WERI-Rb-1 (cell line): ENCODE results near the gene ALOXE3.
A peak's percentile ranks its signal among the peaks of the same experiment; 100 is the strongest.

Experiments used
- DNase-seq: peaks from one replicate; pipeline ENCODE4 v3.0.0-alpha.2; 2020
- H3K27ac ChIP-seq: fragments of 250-450 bp; sonication (Bioruptor Pico); 2 replicates; pipeline ENCODE4 v1.5.1; 2020; ENCODE audit warnings: mild to moderate bottlenecking, moderate library complexity
- H3K27me3 ChIP-seq: fragments of 250-450 bp; sonication (Bioruptor Pico); 2 replicates; pipeline ENCODE4 v1.5.1; 2021; ENCODE audit warnings: mild to moderate bottlenecking, low read depth, moderate library complexity; ENCODE audit not compliant: insufficient read depth, severe bottlenecking
- H3K36me3 ChIP-seq: fragments of 250-450 bp; sonication (Bioruptor Pico); 2 replicates; pipeline ENCODE4 v1.5.1; 2020; ENCODE audit warnings: mild to moderate bottlenecking, moderate library complexity
- H3K4me3 ChIP-seq: 2 replicates; pipeline ENCODE4 v1.5.1; 2011; ENCODE audit warnings: low read depth, mild to moderate bottlenecking, control low read depth, low read length
- H3K9me3 ChIP-seq: fragments of 250-450 bp; sonication (Bioruptor Pico); 2 replicates; pipeline ENCODE4 v1.5.1; 2021; ENCODE audit warnings: mild to moderate bottlenecking, moderate library complexity; ENCODE audit not compliant: severe bottlenecking
- TF ChIP-seq, protein P1 (sequence below): IDR thresholded peaks from 2 replicates; pipeline ENCODE4 v1.5.1; 2011; ENCODE audit warnings: low read depth, mild to moderate bottlenecking, control low read depth, inconsistent platforms, low read length

Gene ALOXE3

DNA sequence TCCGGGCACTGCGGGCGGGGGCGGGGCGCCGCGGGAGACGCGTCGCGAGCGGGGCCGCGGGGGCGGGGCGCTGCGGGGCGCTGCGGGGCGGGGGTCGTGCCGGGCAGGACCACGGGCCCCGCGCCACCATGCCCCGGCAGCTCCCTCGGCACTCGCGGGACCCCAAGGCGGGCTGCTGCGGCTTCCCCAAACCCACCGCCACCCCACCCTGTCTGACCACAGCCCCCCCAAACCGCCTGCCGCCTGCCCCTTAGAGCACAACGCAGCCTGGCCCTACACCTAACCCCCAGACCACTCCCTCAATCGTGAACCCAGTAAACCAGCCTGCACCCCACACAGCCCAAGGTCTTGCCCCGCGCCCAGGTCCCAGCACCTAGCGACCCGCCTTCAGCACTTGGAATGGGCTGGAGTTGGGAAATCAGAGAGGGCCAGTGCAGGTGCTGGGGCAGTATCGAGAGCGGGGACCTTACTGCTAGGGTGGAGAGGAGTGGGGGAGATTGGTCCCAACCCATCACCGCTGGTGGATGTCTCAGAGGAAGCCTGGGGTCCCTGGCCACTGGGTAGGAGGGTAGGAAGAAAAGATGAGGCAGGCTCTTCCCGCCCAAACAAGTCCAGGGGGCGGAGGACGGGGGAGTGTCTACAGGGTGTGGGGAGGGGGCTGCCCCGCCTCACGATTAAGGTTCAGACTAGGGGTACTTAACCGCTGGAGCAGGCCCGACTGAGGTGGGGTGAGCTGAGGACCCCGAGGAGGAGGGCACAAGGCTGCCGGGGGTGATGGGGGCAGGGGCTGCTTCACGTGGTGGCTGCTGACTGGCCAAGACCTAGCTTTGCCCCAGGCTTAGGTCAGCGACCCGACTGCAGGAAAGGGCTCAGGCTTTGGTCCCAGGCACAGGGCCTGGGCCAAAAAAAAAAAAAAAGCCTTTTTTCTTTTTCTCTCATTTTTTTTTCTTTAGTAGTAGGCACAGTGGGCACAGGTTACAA is 45.0 kb upstream of the ALOXE3 start:
- Histone ChIP-seq H3K27ac (peak overlapping the region; percentile 98), H3K4me3 (peak overlapping the region; percentile 82), H3K9me3 (no peaks in the 10 kb centered on the region), H3K36me3 (peaks cover 31% of the 10 kb centered on the region), H3K27me3 (no peaks in the 10 kb centered on the region)
- TF ChIP-seq, protein P1, sequence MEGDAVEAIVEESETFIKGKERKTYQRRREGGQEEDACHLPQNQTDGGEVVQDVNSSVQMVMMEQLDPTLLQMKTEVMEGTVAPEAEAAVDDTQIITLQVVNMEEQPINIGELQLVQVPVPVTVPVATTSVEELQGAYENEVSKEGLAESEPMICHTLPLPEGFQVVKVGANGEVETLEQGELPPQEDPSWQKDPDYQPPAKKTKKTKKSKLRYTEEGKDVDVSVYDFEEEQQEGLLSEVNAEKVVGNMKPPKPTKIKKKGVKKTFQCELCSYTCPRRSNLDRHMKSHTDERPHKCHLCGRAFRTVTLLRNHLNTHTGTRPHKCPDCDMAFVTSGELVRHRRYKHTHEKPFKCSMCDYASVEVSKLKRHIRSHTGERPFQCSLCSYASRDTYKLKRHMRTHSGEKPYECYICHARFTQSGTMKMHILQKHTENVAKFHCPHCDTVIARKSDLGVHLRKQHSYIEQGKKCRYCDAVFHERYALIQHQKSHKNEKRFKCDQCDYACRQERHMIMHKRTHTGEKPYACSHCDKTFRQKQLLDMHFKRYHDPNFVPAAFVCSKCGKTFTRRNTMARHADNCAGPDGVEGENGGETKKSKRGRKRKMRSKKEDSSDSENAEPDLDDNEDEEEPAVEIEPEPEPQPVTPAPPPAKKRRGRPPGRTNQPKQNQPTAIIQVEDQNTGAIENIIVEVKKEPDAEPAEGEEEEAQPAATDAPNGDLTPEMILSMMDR = no peak
- DNase-seq = peak; percentile 92

DNA sequence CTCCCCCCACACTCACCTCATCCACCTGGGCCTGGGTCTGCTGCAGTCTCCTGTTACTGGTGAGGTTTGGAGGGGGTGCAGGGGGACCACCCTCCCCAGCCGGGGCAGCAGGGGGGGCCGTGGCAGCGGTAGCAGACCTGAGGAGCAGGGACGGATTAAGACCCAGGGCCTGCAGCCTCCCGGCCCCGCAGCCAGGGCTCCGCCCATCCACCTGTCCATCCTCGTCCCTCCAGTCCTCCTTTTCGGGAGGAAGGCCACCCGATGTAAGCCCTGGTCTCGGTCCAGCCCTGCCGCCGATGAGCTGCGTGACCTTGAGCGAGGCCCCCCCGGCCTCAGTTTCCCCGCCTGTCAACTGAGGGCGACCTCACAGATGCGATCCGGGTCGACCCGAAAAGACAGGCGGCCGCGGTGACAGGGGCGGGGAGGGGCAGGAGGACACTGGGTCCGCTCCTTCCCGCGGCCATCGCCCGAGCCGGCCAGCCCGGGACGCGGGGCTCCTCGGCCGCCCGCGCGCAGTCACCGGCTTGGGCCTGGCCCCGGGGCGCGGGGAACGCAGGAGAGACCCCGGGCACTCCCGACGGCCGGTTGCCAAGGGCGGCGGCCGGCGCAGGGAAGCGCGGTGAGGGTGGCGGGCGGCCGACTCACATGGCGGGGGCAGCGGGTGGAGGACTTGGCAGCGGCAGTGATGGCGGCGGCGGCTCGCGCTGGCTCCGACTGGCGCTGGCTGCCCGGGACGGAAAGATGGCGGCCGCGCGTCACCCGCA is 44.1 kb upstream of the ALOXE3 start, which contains the start of gene VAMP2:
VAMP2 (minus strand) TSS at position 716 of the 764 bp plus-strand sequence; CDS start at position 647, 69 bp downstream.
- H3K9me3 ChIP-seq = no peaks in the 10 kb centered on the region
- peak; percentile 72 for DNase-seq

DNA sequence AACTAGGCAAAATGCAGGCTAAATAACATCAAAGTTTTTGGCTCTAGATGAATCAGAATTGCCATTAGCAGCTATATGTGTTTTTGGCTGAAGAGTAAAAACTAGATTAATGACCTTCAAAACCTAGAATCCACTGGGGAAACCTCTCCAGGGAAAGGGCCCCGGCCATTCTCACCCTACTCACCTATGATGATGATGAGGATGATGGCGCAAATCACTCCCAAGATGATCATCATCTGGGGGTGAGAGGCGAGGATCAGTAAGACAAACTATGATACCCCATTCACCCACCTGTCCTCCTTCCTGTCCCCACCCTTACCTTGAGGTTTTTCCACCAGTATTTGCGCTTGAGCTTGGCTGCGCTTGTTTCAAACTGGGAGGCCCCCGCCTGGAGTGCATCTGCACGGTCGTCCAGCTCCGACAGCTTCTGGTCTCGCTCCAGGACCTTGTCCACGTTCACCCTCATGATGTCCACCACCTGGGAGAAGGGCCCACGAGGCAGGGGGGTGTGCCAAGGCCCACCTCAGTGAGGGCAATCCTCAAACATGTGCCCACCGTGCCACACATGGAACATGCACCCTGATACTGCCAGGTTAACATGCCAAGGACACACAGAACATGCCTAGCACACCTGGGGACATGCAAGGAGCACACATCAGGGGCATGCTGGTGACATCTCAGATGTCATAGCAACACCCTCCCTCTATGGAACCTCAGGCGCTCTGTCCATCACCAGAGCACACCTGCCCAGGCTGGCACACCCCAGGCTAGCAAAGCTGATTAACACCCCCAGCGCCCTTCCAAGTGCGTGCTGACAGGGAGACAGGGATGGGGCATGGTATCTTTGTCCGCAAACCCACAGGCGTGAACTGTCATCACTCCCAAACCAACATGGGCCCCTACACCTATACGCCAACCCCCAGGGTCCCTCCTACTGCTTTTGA is 43.2 kb upstream of the ALOXE3 start:
- H3K27me3 ChIP-seq = no peaks in the 10 kb centered on the region
- DNase-seq = no peak
- peak overlapping the region; percentile 98 for H3K27ac ChIP-seq
- no peaks in the 10 kb centered on the region for H3K9me3 ChIP-seq
- TF ChIP-seq, protein P1 = no peak
- H3K4me3 ChIP-seq = peak overlapping the region; percentile 95
- H3K36me3 ChIP-seq = peaks cover 35% of the 10 kb centered on the region

More for the DNA sequence above, 44.1 kb upstream of the ALOXE3 start, which contains the start of gene VAMP2:
- H3K27ac ChIP-seq = peak within 1 kb of the TSS; percentile 98
- TF ChIP-seq, protein P1 = 0 out of 2 replicates have a peak, but pooled peaks have one; percentile 11
- H3K36me3 ChIP-seq = peaks cover 35% of the 10 kb centered on the region
- no peaks in the 10 kb centered on the region for H3K27me3 ChIP-seq
- H3K4me3 ChIP-seq = peak within 1 kb of the TSS; percentile 95

DNA sequence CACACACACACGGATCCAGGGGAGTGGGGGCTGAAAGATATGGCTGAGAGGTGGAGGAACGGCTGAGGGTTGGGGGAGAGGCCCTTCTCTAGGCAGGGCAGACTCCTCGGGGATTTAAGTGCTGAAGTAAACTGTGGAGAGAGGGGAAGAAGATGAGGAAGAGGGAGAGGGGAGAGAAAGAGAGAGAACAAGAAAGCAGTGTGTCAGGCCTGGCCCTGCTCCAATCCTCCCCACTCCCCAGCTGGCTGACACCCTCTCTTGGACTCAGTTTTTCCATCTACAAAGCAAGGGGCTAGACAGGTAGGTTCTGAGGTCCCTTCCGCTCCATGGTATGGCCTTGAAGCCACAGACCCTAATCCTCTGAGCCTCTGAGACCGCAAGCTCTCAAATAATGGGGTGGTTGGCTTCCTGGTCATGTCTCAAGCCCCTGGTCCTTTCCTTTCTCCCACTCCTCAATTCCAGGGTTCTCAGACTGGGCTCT is 42.5 kb upstream of the ALOXE3 start:
- TF ChIP-seq, protein P1 = no peak
- H3K36me3 ChIP-seq = peaks cover 35% of the 10 kb centered on the region
- DNase-seq = no peak
- H3K4me3 ChIP-seq = no peak overlapping the region
- H3K27ac ChIP-seq = no peak overlapping the region; the same call in 1 of the 2 replicates
- H3K9me3 ChIP-seq = no peaks in the 10 kb centered on the region
- no peaks in the 10 kb centered on the region for H3K27me3 ChIP-seq

DNA sequence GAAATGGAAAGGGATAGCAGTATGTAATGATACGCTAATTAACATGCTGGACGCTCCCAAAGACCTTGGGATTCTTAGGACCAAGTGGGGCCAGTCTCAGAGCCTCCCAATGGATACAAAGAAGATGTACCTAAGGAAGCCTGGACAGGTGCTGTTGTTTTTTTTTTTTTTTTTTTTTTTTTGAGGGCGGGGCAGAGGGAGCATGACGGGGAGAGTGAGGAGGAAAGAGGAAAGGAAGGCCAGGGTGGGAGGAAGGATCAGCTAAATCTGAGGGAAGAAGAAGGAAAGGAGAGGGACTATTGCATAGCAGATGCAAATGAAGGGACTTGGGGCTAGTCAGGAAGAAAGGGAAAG is 41.9 kb upstream of the ALOXE3 start:
- Histone ChIP-seq H3K27ac (no peak overlapping the region), H3K27me3 (no peaks in the 10 kb centered on the region), H3K4me3 (no peak overlapping the region), H3K9me3 (no peaks in the 10 kb centered on the region), H3K36me3 (peaks cover 35% of the 10 kb centered on the region)
- no peak for DNase-seq
- TF ChIP-seq, protein P1 = no peak
